ENCODE measurements around the gene KCNQ2. TPM values are rescaled to one million over a fixed set of nuclear protein-coding genes. Genes with fewer than 3 reads are reported as not detected.

Gene KCNQ2
- total RNA-seq, 1 donor from 2014 or later, result 11.5 TPM

- no peaks in the 10 kb centered on the region for H3K9me3 Mint-ChIP-seq (ENCODE audit: unreplicated experiment)
- Histone ChIP-seq H3K27ac (ENCODE audit: low read depth, low read length) (peak overlapping the region; percentile 85), H3K9ac (ENCODE audit: low read length) (peak overlapping the region; percentile 91), H3K27me3 (ENCODE audit: insufficient read depth, low read length) (no peaks in the 10 kb centered on the region), H3K9me3 (ENCODE audit: insufficient read depth, low read depth, low read length) (no peaks in the 10 kb centered on the region), H3K79me2 (ENCODE audit: insufficient read depth, low read length) (peaks cover 28% of the 10 kb centered on the region), H3K4me3 (ENCODE audit: insufficient read depth, low read depth, low read length) (peak overlapping the region; percentile 92), H3K4me1 (ENCODE audit: insufficient read depth, low read length) (peaks cover 14% of the 10 kb centered on the region), H2AFZ (ENCODE audit: low read depth, low read length) (peak overlapping the region; percentile 5), H4K20me1 (ENCODE audit: insufficient read depth, low read length) (peaks cover 45% of the 10 kb centered on the region), H3K36me3 (ENCODE audit: insufficient read depth, low read length) (no peaks in the 10 kb centered on the region), H3K4me2 (ENCODE audit: low read length) (peak overlapping the region; percentile 100)
- peaks cover 18% of the 10 kb centered on the region for H3K36me3 Mint-ChIP-seq (ENCODE audit: low read depth, unreplicated experiment)
- H3K27me3 Mint-ChIP-seq (ENCODE audit: low read depth, unreplicated experiment), result no peaks in the 10 kb centered on the region
- H3K4me1 Mint-ChIP-seq (ENCODE audit: low read depth, unreplicated experiment), result peaks cover 2% of the 10 kb centered on the region
- no peak for DNase-seq (ENCODE audit: low read depth)
- peak overlapping the region; percentile 75 for H3K27ac Mint-ChIP-seq (ENCODE audit: unreplicated experiment)
- TF ChIP-seq CTCF (IDR thresholded peaks at IDR 0.05; ENCODE audit: insufficient read depth, low read depth, low read length), result no peak
- no peak for TF ChIP-seq EZH2 (IDR thresholded peaks at IDR 0.05; ENCODE audit: insufficient read depth, low read length)
- peak overlapping the region; percentile 91 for H3K4me3 Mint-ChIP-seq (ENCODE audit: unreplicated experiment)
- no peak for FAIRE-seq
Observed at GRCh38 chr20:63520934-63521601, 48.6 kb upstream of the KCNQ2 start.

GRCh38 chr20:63520504-63520933 lies 48.1 kb upstream of the KCNQ2 start, which contains the start of gene PPDPF:
PPDPF (plus strand) TSS chr20:63520765; CDS start chr20:63521309, 544 bp downstream.
- Histone ChIP-seq H3K4me3 (ENCODE audit: insufficient read depth, low read depth, low read length) (peak within 1 kb of the TSS; percentile 92), H2AFZ (ENCODE audit: low read depth, low read length) (peak within 1 kb of the TSS; percentile 88), H3K36me3 (ENCODE audit: insufficient read depth, low read length) (no peaks in the 10 kb centered on the region), H3K27me3 (ENCODE audit: insufficient read depth, low read length) (no peaks in the 10 kb centered on the region), H3K9me3 (ENCODE audit: insufficient read depth, low read depth, low read length) (no peaks in the 10 kb centered on the region), H4K20me1 (ENCODE audit: insufficient read depth, low read length) (peaks cover 41% of the 10 kb centered on the region), H3K79me2 (ENCODE audit: insufficient read depth, low read length) (peaks cover 28% of the 10 kb centered on the region), H3K9ac (ENCODE audit: low read length) (peak within 1 kb of the TSS; percentile 91), H3K4me1 (ENCODE audit: insufficient read depth, low read length) (peaks cover 14% of the 10 kb centered on the region), H3K4me2 (ENCODE audit: low read length) (peak within 1 kb of the TSS; percentile 100), H3K27ac (ENCODE audit: low read depth, low read length) (peak within 1 kb of the TSS; percentile 85)
- DNase-seq (ENCODE audit: low read depth) (peak; percentile 41), FAIRE-seq (no peak)
- Mint-ChIP-seq H3K27me3 (ENCODE audit: low read depth, unreplicated experiment) (no peaks in the 10 kb centered on the region), H3K4me3 (ENCODE audit: unreplicated experiment) (peak within 1 kb of the TSS; percentile 91), H3K27ac (ENCODE audit: unreplicated experiment) (peak within 1 kb of the TSS; percentile 75), H3K36me3 (ENCODE audit: low read depth, unreplicated experiment) (peaks cover 18% of the 10 kb centered on the region), H3K9me3 (ENCODE audit: unreplicated experiment) (no peaks in the 10 kb centered on the region), H3K4me1 (ENCODE audit: low read depth, unreplicated experiment) (peaks cover 2% of the 10 kb centered on the region)
- TF ChIP-seq CTCF (IDR thresholded peaks at IDR 0.05; ENCODE audit: insufficient read depth, low read depth, low read length) (no peak), EZH2 (IDR thresholded peaks at IDR 0.05; ENCODE audit: insufficient read depth, low read length) (no peak)
